ENCODE data around the gene TGFB1I1.

DNA sequence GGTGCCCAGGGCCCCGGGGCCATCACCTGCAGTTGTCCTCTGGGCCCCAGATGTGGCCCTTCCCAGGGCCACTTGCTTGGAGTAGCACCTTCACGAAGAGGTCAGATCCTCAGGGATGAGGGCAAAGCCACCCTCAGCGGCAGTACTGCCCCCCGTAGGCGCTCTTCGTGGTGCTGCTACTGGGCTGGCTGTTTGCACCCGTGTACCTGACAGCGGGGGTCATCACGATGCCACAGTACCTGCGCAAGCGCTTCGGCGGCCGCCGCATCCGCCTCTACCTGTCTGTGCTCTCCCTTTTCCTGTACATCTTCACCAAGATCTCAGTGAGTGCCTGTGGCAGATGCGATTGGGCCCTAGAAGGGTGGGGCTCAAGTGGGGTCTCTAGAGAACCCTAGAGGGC is 13.6 kb downstream of the TGFB1I1 start:
- TF ChIP-seq, protein P1, sequence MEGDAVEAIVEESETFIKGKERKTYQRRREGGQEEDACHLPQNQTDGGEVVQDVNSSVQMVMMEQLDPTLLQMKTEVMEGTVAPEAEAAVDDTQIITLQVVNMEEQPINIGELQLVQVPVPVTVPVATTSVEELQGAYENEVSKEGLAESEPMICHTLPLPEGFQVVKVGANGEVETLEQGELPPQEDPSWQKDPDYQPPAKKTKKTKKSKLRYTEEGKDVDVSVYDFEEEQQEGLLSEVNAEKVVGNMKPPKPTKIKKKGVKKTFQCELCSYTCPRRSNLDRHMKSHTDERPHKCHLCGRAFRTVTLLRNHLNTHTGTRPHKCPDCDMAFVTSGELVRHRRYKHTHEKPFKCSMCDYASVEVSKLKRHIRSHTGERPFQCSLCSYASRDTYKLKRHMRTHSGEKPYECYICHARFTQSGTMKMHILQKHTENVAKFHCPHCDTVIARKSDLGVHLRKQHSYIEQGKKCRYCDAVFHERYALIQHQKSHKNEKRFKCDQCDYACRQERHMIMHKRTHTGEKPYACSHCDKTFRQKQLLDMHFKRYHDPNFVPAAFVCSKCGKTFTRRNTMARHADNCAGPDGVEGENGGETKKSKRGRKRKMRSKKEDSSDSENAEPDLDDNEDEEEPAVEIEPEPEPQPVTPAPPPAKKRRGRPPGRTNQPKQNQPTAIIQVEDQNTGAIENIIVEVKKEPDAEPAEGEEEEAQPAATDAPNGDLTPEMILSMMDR (IDR thresholded peaks at IDR 0.05) = no peak
- no peak for TF ChIP-seq NFYB (CRISPR knock-in tag; conservative IDR thresholded peaks at IDR 0.05; ENCODE audit: low read depth)
- TF ChIP-seq, protein P2, sequence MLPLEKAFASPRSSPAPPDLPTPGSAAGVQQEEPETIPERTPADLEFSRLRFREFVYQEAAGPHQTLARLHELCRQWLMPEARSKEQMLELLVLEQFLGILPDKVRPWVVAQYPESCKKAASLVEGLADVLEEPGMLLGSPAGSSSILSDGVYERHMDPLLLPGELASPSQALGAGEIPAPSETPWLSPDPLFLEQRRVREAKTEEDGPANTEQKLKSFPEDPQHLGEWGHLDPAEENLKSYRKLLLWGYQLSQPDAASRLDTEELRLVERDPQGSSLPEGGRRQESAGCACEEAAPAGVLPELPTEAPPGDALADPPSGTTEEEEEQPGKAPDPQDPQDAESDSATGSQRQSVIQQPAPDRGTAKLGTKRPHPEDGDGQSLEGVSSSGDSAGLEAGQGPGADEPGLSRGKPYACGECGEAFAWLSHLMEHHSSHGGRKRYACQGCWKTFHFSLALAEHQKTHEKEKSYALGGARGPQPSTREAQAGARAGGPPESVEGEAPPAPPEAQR (CRISPR knock-in tag; IDR thresholded peaks at IDR 0.05) = no peak
- TF ChIP-seq CBFB (CRISPR knock-in tag; IDR thresholded peaks at IDR 0.05; ENCODE audit: low read depth) = no peak
- no peak for TF ChIP-seq CREB1 (CRISPR knock-in tag; IDR thresholded peaks at IDR 0.05)
- TF ChIP-seq, protein P3, sequence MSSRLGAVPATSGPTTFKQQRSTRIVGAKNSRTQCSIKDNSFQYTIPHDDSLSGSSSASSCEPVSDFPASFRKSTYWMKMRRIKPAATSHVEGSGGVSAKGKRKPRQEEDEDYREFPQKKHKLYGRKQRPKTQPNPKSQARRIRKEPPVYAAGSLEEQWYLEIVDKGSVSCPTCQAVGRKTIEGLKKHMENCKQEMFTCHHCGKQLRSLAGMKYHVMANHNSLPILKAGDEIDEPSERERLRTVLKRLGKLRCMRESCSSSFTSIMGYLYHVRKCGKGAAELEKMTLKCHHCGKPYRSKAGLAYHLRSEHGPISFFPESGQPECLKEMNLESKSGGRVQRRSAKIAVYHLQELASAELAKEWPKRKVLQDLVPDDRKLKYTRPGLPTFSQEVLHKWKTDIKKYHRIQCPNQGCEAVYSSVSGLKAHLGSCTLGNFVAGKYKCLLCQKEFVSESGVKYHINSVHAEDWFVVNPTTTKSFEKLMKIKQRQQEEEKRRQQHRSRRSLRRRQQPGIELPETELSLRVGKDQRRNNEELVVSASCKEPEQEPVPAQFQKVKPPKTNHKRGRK (CRISPR knock-in tag; IDR thresholded peaks at IDR 0.05; ENCODE audit: borderline replicate concordance) = no peak
- TF ChIP-seq GTF2I (CRISPR knock-in tag; conservative IDR thresholded peaks at IDR 0.05) = no peak

Measured in WTC11 (cell line).